ENCODE results near the gene TRIM71. TPM values are rescaled to one million over a fixed set of nuclear protein-coding genes. Genes with fewer than 3 reads are reported as not detected.

Gene TRIM71
- total RNA-seq, 4 donors from 2014 or later, result not detected

GRCh38 chr3:32814361-32814760 is 3.4 kb upstream of the TRIM71 start:
- no peak for TF ChIP-seq POLR2A (IDR thresholded peaks at IDR 0.05)
- no peak for TF ChIP-seq CTCF (IDR thresholded peaks at IDR 0.05)
- no peak for TF ChIP-seq EP300 (IDR thresholded peaks at IDR 0.05; ENCODE audit: low read depth)
- in situ Hi-C loops (cut with MboI; ENCODE audit: low pct_ligation_motif_present in 1 of 4, low pct_unique_long_range_greater_than_20kb in 1 of 4, low sequenced_read_pairs in 3 of 4), result no loop called here
- Histone ChIP-seq H3K27ac (no peak overlapping the region), H3K36me3 (no peaks in the 10 kb centered on the region), H3K9me3 (no peaks in the 10 kb centered on the region), H3K27me3 (peaks cover 47% of the 10 kb centered on the region), H3K4me1 (peaks cover 4 to 29% (median 22%) of the 10 kb centered on the region in 4 donors), H3K4me3 (no peak overlapping the region)
- DNase-seq, result no peak
- 56 to 77% methylated on average over 5 to 6 of the region's 6 CpGs for WGBS, 2 donors (ENCODE audit: low coverage in 1 of 2)
- intact Hi-C loops (cut with DNase I; ENCODE audit: low total_unique reads), result no loop called here

- 13 to 23% methylated on average over 13 to 21 of the region's 21 CpGs for WGBS, 2 donors (ENCODE audit: low coverage in 1 of 2)
- Histone ChIP-seq H3K27ac (no peak overlapping the region), H3K27me3 (peaks cover 63% of the 10 kb centered on the region), H3K36me3 (no peaks in the 10 kb centered on the region), H3K4me1 (peaks cover 4 to 29% (median 22%) of the 10 kb centered on the region in 4 donors), H3K4me3 (peak overlapping the region in 1 of 4 donors; percentile 56), H3K9me3 (no peaks in the 10 kb centered on the region)
- intact Hi-C loops (cut with DNase I; ENCODE audit: low total_unique reads) (no loop called here), in situ Hi-C loops (cut with MboI; ENCODE audit: low pct_ligation_motif_present in 1 of 4, low pct_unique_long_range_greater_than_20kb in 1 of 4, low sequenced_read_pairs in 3 of 4) (no loop called here)
- no peak for DNase-seq
- TF ChIP-seq POLR2AphosphoS5 (IDR thresholded peaks at IDR 0.05) (no peak), POLR2A (IDR thresholded peaks at IDR 0.05) (no peak), EP300 (IDR thresholded peaks at IDR 0.05; ENCODE audit: low read depth) (no peak), CTCF (IDR thresholded peaks at IDR 0.05) (no peak)
These were observed 1.9 kb upstream of the TRIM71 start for GRCh38 chr3:32815841-32816438.

GRCh38 chr3:32816439-32817256 is 1.1 kb upstream of the TRIM71 start:
- Histone ChIP-seq H3K27me3 (peaks cover 70% of the 10 kb centered on the region), H3K4me1 (peaks cover 4 to 33% (median 24%) of the 10 kb centered on the region in 4 donors), H3K36me3 (no peaks in the 10 kb centered on the region), H3K27ac (no peak overlapping the region), H3K9me3 (no peaks in the 10 kb centered on the region), H3K4me3 (peak overlapping the region in 3 of 4 donors; percentile 9 to 56 (median 25))
- WGBS, 2 donors (ENCODE audit: low coverage in 1 of 2), result 1 to 7% methylated on average over 2 to 80 of the region's 85 CpGs
- no peak for DNase-seq
- in situ Hi-C loops (cut with MboI; ENCODE audit: low pct_ligation_motif_present in 1 of 4, low pct_unique_long_range_greater_than_20kb in 1 of 4, low sequenced_read_pairs in 3 of 4) (no loop called here), intact Hi-C loops (cut with DNase I; ENCODE audit: low total_unique reads) (no loop called here)
- no peak for TF ChIP-seq POLR2AphosphoS5 (IDR thresholded peaks at IDR 0.05)
- no peak for TF ChIP-seq CTCF (IDR thresholded peaks at IDR 0.05)
- no peak for TF ChIP-seq POLR2A (IDR thresholded peaks at IDR 0.05)
- no peak for TF ChIP-seq EP300 (IDR thresholded peaks at IDR 0.05; ENCODE audit: low read depth)

- TF ChIP-seq CTCF (IDR thresholded peaks at IDR 0.05), result no peak
- no peak for TF ChIP-seq POLR2AphosphoS5 (IDR thresholded peaks at IDR 0.05)
- TF ChIP-seq EP300 (IDR thresholded peaks at IDR 0.05; ENCODE audit: low read depth), result no peak
- TF ChIP-seq POLR2A (IDR thresholded peaks at IDR 0.05), result no peak
- H3K27me3 ChIP-seq, result peaks cover 76% of the 10 kb centered on the region
- no peaks in the 10 kb centered on the region for H3K9me3 ChIP-seq
- peak overlapping the region in 3 of 4 donors; percentile 9 to 56 (median 25) for H3K4me3 ChIP-seq
- no peak overlapping the region for H3K27ac ChIP-seq
- peaks cover 4 to 38% (median 25%) of the 10 kb centered on the region in 4 donors for H3K4me1 ChIP-seq
- 4% methylated on average over 49 of the region's 49 CpGs; no CpG with 5 or more reads in 1 of the 2 donors for WGBS, 2 donors (ENCODE audit: low coverage in 1 of 2)
- intact Hi-C loops (cut with DNase I; ENCODE audit: low total_unique reads) (no loop called here), in situ Hi-C loops (cut with MboI; ENCODE audit: low pct_ligation_motif_present in 1 of 4, low pct_unique_long_range_greater_than_20kb in 1 of 4, low sequenced_read_pairs in 3 of 4) (no loop called here)
- DNase-seq, result no peak
- H3K36me3 ChIP-seq, result no peaks in the 10 kb centered on the region
These were observed 590 bp upstream of the TRIM71 start for GRCh38 chr3:32817257-32817557.

Measured in transverse colon (tissue), 4 donors.